MCF 10A (cell line): ENCODE results near the gene TIMM21. TPM values are rescaled to one million over a fixed set of nuclear protein-coding genes. Genes with fewer than 3 reads are reported as not detected.
A peak's percentile ranks its signal among the peaks of the same experiment; 100 is the strongest.

Source experiments
- BruUV-seq: library from RNA; stranded (reverse); fragments of 400-500 nt; replicated peaks from 2 replicates; lab custom pipeline; 2021; lab: Mats Ljungman, UMichigan
- CTCF ChIA-PET: fragments of 300-600 bp; sonication (Branson Sonifier 250); formaldehyde crosslinking; extraction: SDS; loops from one replicate; lab custom pipeline; 2021; ENCODE audit warnings: antibody characterized with exemption, inconsistent platforms; lab: Yijun Ruan, JAX
- POLR2A ChIA-PET: fragments of 300-600, 350-650 bp; sonication (Branson Sonifier 250); formaldehyde crosslinking; extraction: SDS; loops from one replicate; lab custom pipeline; 2020; ENCODE audit warnings: antibody characterized with exemption, inconsistent platforms; lab: Yijun Ruan, JAX
- DNase-seq: peaks from one replicate; pipeline ENCODE4 v3.0.0-alpha.2; 2018; ENCODE audit not compliant: unreplicated experiment
- H3K27ac Mint-ChIP-seq: one replicate; pipeline ENCODE4 v1.8.0; 2022; ENCODE audit warnings: mild to moderate bottlenecking, low read depth, mixed read lengths; ENCODE audit not compliant: unreplicated experiment
- H3K27me3 Mint-ChIP-seq: one replicate; pipeline ENCODE4 v1.8.0; 2022; ENCODE audit warnings: mixed read lengths; ENCODE audit not compliant: insufficient read depth, unreplicated experiment
- H3K36me3 Mint-ChIP-seq: one replicate; pipeline ENCODE4 v1.8.0; 2022; ENCODE audit warnings: mild to moderate bottlenecking, moderate library complexity, mixed read lengths; ENCODE audit not compliant: insufficient read depth, unreplicated experiment
- H3K4me1 Mint-ChIP-seq: one replicate; pipeline ENCODE4 v1.8.0; 2022; ENCODE audit warnings: mixed read lengths; ENCODE audit not compliant: insufficient read depth, unreplicated experiment
- H3K4me3 Mint-ChIP-seq: one replicate; pipeline ENCODE4 v1.8.0; 2022; ENCODE audit warnings: mild to moderate bottlenecking, moderate library complexity, mixed read lengths; ENCODE audit not compliant: unreplicated experiment
- H3K9me3 Mint-ChIP-seq: one replicate; pipeline ENCODE4 v1.8.0; 2022; ENCODE audit warnings: mixed read lengths; ENCODE audit not compliant: unreplicated experiment
- CTCF ChIP-seq: fragments of 200-600 bp; IDR thresholded peaks from one replicate; pipeline ENCODE4 v1.8.0; 2022; ENCODE audit warnings: antibody characterized with exemption, mild to moderate bottlenecking; ENCODE audit not compliant: unreplicated experiment
- intact Hi-C: fragments of 100-400 bp; cut with micrococcal nuclease; formaldehyde crosslinking; loops from 2 replicates; pipeline ENCODE4 v1.14.1; 2022
- total RNA-seq: library from RNA; stranded (reverse); gene quantifications from 2 replicates; pipeline ENCODE4 v1.2.3, GENCODE V29; 2022

Gene TIMM21
- total RNA-seq, 1 experiment from 2014 or later = 33.4 TPM

GRCh38 chr18:74141667-74142066, 6.7 kb upstream of the TIMM21 start:
- no peaks in the 10 kb centered on the region for H3K4me1 Mint-ChIP-seq
- no peak for TF ChIP-seq CTCF
- H3K36me3 Mint-ChIP-seq = no peaks in the 10 kb centered on the region
- H3K27me3 Mint-ChIP-seq = peaks cover 16% of the 10 kb centered on the region
- ChIA-PET POLR2A (interaction anchor here (0.6 kb wide), 1 partner anchor 69 kb away, joined by 3 read pairs; no protein-coding TSS in a partner anchor), CTCF (interaction anchor here (0.6 kb wide), 3 partner anchors 25 to 164 kb away, joined by 3 to 4 read pairs (median 4); no protein-coding TSS in a partner anchor)
- no peak for DNase-seq
- intact Hi-C loops = no loop called here
- no peak overlapping the region for H3K27ac Mint-ChIP-seq
- BruUV-seq = no TSS peak
- H3K9me3 Mint-ChIP-seq = no peaks in the 10 kb centered on the region
- no peak overlapping the region for H3K4me3 Mint-ChIP-seq

GRCh38 chr18:74142252-74142651, 6.1 kb upstream of the TIMM21 start:
- no peak overlapping the region for H3K27ac Mint-ChIP-seq
- H3K36me3 Mint-ChIP-seq = no peaks in the 10 kb centered on the region
- TF ChIP-seq CTCF = no peak
- no peak overlapping the region for H3K4me3 Mint-ChIP-seq
- H3K9me3 Mint-ChIP-seq = no peaks in the 10 kb centered on the region
- no TSS peak for BruUV-seq
- ChIA-PET CTCF (interaction anchor here (0.6 kb wide), 3 partner anchors 163 to 253 kb away, joined by 3 to 4 read pairs (median 4); no protein-coding TSS in a partner anchor), POLR2A (no interaction called here)
- no peaks in the 10 kb centered on the region for H3K4me1 Mint-ChIP-seq
- H3K27me3 Mint-ChIP-seq = peaks cover 16% of the 10 kb centered on the region
- DNase-seq = no peak
- intact Hi-C loops = no loop called here

GRCh38 chr18:74146756-74147155, 1.6 kb upstream of the TIMM21 start:
- H3K4me3 Mint-ChIP-seq = peak overlapping the region; percentile 94
- no peak for DNase-seq
- TF ChIP-seq CTCF = no peak
- no TSS peak for BruUV-seq
- ChIA-PET CTCF (no interaction called here), POLR2A (no interaction called here)
- intact Hi-C loops = no loop called here
- no peaks in the 10 kb centered on the region for H3K9me3 Mint-ChIP-seq
- H3K36me3 Mint-ChIP-seq = peaks cover 8% of the 10 kb centered on the region
- peak overlapping the region; percentile 93 for H3K27ac Mint-ChIP-seq
- peaks cover 5% of the 10 kb centered on the region for H3K4me1 Mint-ChIP-seq
- H3K27me3 Mint-ChIP-seq = no peaks in the 10 kb centered on the region

GRCh38 chr18:74147491-74147778, 888 bp upstream of the TIMM21 start:
- Mint-ChIP-seq H3K9me3 (no peaks in the 10 kb centered on the region), H3K36me3 (peaks cover 12% of the 10 kb centered on the region), H3K27me3 (no peaks in the 10 kb centered on the region), H3K4me1 (peaks cover 9% of the 10 kb centered on the region), H3K4me3 (peak overlapping the region; percentile 94), H3K27ac (peak overlapping the region; percentile 93)
- intact Hi-C loops = no loop called here
- ChIA-PET POLR2A (interaction anchor here (0.7 kb wide), 1 partner anchor 659 kb away, joined by 3 read pairs; no protein-coding TSS in a partner anchor), CTCF (no interaction called here)
- no TSS peak for BruUV-seq
- TF ChIP-seq CTCF = no peak
- DNase-seq = no peak
